GM23248 (cell line): ENCODE measurements around the gene FAM89B.

Experiments
- EZH2 ChIP-seq: fragments of 200-600 bp; sonication (generic); IDR thresholded peaks from 2 replicates; pipeline ENCODE4 v1.6.1; 2018; ENCODE audit warnings: antibody characterized with exemption, mild to moderate bottlenecking; ENCODE audit not compliant: insufficient read depth, poor library complexity, severe bottlenecking
- EZH2phosphoT487 ChIP-seq: fragments of 200-600 bp; sonication (generic); IDR thresholded peaks from 2 replicates; pipeline ENCODE4 v1.6.1; 2018; ENCODE audit warnings: antibody characterized with exemption, moderate library complexity, mild to moderate bottlenecking, low read depth; ENCODE audit not compliant: insufficient read depth

- TF ChIP-seq EZH2 (no peak), EZH2phosphoT487 (no peak)
Measured at GRCh38 chr11:65538232-65538914, 34.0 kb upstream of the FAM89B start.
